GM21367 (cell line): Measurements from ENCODE around the gene CTNNBIP1.

ENCODE experiments used
- ATAC-seq: cut with Tn5 transposase; IDR thresholded peaks from one replicate; pipeline ENCODE4 v1.9.1; 2021; ENCODE audit not compliant: unreplicated experiment

CTNNBIP1 gene

DNA sequence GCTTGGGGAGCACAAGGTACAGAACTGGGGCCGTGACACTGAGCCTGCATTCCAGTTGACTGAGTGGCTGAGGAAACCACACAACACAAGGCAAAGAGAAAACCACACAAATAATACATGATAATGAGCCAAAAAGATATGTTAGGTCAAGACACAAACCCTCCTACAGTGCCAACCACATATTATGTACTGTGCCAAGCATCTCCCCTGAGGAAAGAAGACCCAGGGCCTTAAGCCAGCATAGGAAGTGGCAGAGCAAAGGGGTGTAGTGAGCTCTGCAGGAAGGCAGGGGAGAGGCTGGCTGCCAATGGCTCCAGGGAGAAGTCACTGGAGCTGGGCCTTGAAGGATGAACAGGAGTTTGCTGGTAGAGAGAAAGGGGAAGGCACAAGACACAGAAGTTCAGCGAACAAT, 28.2 kb downstream of the CTNNBIP1 start:
- ATAC-seq = no peak

DNA sequence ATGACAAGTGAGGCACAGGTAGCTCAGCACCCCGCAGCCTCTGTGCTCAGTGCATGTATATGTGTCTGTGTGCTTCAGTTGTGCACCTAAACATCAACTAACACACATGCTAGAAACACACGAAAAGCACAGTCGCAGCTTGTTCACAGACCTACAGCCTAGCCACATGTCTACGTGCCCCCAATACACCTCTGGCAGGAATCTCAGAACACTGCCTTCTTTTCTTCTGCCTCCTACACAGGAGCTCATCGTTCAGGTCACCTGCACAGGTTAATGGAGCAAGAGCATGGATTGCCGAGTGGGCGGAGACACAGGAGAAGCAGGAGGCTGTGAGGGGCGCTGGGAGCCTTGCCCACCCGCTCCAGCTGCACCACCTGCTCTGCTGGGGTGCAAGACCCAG, 31.7 kb downstream of the CTNNBIP1 start:
- no peak for ATAC-seq

DNA sequence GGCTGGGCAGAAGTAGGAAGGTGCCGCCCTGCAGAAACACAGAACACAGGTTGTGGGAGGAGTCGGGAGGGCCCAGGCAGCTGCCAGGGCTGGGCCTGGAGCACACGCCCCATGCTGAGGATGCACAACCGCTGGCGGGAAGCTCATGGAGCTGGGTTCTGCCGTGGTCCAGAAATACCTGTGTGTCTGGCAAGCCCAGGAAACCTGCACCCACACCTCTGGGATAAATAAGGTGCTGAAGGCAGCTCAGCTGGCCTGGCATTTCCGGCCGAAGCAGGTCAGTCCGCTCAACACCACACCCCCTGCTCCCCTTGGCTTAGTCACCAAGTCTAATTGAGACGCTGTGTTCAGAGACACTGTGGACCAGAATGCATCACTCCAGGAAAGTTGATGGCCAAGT, 32.1 kb downstream of the CTNNBIP1 start:
- ATAC-seq = no peak

DNA sequence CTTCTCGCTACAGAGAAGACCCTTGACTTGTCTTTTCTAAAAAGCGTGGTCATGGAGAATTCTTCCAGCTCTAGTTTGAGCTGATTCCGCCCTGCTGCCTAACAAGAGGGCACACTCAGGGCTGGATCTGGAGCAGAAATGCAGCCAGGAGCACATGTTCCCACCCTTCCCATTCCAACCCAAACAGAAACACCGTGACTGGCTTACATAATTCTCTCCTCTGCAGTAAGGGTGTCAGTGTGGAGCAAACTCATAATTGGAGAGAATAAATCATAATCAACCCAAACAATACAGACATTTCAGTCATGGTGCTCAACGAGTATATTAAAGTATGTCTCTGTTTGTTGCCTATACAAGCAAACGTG, 34.5 kb downstream of the CTNNBIP1 start:
- no peak for ATAC-seq

- no peak for ATAC-seq
These were observed 35.0 kb downstream of the CTNNBIP1 start for GRCh38 chr1:9874959-9875635.

GRCh38 chr1:9874412-9874811, 35.7 kb downstream of the CTNNBIP1 start:
- no peak for ATAC-seq

- no peak for ATAC-seq
These were observed 36.1 kb downstream of the CTNNBIP1 start for GRCh38 chr1:9873992-9874391.

GRCh38 chr1:9873385-9873784, 36.7 kb downstream of the CTNNBIP1 start:
- no peak for ATAC-seq

- no peak for ATAC-seq
These were observed 37.5 kb downstream of the CTNNBIP1 start for GRCh38 chr1:9872430-9873165.

DNA sequence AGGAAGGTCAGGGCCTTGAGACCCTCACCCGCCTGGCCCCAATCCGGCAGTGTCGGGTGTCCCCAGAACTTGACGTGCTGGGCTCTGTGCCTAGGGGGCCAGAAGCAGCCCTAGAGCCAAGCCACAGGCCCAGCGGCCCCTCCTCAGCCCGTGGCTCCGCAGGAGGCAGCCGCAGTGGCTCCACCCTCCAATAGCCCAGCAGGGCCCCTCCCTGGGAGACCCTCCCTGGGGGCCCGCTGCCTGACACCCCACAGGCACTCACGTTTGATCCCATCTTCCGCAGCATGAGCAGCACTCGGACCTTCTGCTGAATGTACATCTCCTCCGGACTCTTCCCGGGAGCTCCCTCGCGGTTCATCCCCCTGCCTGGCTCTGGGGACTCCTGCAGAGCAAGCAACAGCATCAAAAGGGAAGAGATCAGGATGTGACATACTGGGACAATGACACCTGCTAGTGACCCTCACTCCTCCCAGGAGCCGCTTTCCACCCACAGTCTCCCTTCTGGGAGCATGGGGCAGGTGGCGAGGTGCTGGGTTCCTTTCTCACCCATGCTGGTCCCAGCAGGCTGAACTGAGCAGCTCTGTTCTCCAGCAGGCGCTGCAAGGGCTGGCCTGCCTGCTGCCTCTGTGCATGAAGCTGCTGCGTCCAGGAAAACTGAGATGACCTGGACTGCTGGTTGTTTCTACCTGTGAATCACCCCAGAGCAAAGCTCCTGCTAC, 38.2 kb downstream of the CTNNBIP1 start:
- no peak for ATAC-seq

GRCh38 chr1:9871021-9871420, 39.0 kb downstream of the CTNNBIP1 start:
- no peak for ATAC-seq

- no peak for ATAC-seq
These were observed 39.5 kb downstream of the CTNNBIP1 start for GRCh38 chr1:9870572-9870971.

DNA sequence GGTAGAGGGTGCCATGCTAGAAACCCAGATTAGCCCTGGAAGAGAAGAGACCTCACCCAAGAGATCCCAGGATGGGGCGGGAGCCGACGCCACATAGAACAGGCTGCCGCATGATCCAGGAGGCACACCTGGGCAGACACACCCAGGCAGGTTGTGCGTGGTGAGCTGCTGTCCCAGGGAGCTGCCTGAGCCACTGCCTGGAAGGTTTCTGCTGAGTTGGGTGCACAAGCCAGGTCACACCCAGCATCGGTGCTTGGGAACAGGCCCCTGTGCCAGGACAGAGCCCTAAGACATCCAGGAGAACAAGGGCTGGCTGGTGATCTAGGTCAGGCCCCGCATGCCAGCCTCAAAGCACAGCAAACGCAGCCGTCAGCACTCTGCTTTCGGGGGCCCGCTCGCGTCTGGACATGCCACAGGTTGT, 40.2 kb downstream of the CTNNBIP1 start:
- ATAC-seq = no peak

DNA sequence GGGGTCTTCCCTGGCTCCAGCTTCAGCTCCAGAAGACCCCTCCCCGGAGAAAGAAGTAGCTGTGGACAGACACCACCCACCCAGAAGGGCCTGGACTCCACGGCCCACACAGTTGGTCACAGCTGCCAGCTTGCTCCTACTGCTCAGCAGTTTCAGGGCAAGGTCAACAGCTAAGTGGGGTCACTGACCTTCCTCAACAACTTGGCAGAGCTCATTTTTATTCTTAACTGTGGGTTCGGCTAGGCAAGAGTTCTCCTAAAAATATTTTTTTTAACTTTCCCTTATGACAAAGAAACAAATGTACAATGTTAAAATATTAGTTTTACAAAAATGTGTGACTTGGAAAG, 41.9 kb downstream of the CTNNBIP1 start:
- no peak for ATAC-seq

GRCh38 chr1:9867408-9868243, 42.4 kb downstream of the CTNNBIP1 start:
- no peak for ATAC-seq

DNA sequence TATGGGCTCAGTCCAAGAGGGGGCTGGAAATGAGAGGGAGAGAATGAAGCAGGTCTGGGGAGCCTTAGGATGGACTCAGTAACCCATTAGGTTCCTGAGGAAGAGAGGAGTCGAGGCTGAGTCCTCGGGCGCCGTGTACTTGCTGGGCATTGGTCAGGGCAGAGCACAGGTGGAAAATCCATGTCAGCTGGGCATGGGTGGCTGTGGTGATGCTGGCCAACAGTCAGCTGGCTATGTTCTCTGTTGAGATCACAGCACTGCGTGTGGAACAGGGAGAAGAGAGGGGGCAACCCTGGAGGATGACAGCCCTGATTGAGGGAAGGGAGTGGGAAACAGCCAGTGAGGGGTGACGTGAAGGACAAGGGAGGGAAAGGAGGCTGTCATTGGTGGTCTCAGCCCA, 43.2 kb downstream of the CTNNBIP1 start:
- ATAC-seq = no peak

DNA sequence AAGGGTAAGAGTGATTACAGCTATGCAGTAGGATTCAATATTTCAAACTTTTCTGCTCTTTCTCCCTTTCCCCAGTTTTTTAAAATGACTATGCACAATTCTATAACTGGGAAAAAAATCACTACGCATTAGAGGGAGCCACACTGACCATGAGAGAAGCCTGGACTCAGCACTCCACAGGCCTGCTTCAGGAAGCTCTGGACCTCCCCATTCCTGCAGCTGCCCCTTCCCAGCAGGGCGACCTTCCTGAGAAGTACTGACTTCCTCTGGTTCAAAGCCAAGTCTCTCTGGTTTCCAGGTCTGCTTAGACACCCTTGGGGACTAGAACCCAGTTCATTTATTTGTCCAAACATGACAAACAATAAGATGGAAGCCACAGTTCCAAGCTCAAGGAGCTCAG, 44.3 kb downstream of the CTNNBIP1 start:
- ATAC-seq = no peak

DNA sequence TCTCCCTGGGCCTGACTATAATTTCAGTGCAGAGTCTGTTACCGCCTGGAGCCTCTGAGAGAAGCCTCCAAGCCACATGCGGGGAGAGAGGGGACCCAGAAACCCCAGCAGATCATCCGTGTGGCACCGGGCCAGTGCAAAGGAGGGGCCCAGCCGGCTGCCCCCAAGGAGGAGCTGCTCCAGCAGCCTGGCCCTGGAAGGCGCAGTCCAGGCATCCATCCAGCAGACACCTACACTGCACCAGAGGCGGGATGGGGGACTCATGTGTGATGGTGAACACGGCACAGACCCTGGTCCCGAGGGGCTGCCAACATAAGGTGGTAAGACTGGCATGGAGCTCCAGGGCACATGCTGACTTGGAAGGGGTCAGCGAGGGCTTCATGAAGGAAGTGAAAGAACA, 46.7 kb downstream of the CTNNBIP1 start:
- ATAC-seq = no peak

GRCh38 chr1:9861360-9861759, 48.7 kb downstream of the CTNNBIP1 start:
- ATAC-seq = no peak

GRCh38 chr1:9860887-9861286, 49.2 kb downstream of the CTNNBIP1 start:
- no peak for ATAC-seq

GRCh38 chr1:9859281-9860014, 50.6 kb downstream of the CTNNBIP1 start:
- ATAC-seq = no peak
